HCT116 (cell line): Measurements from ENCODE around the gene ODF4.

Experiments used
- ATF3 ChIP-seq: IDR thresholded peaks from 2 replicates; pipeline ENCODE4 v1.6.1; 2012
- CBX3 ChIP-seq: IDR thresholded peaks from 2 replicates; pipeline ENCODE4 v1.6.1; 2012; ENCODE audit warnings: low read depth
- CTCF ChIP-seq, 3 experiments: fragments of 200-600 bp in 1 of 3; sonication (generic) in 1 of 3; IDR thresholded peaks in 2 of 3; conservative IDR thresholded peaks in 1 of 3; 2 replicates each; pipeline ENCODE4 v1.5.1; 2012 to 2017; ENCODE audit warnings: low read depth in 2 of 3, low read length in 2 of 3, antibody characterized with exemption in 1 of 3, borderline replicate concordance in 1 of 3, control low read depth in 1 of 3, mild to moderate bottlenecking in 1 of 3, mixed read lengths in 1 of 3, mixed run types in 1 of 3, moderate library complexity in 1 of 3; ENCODE audit not compliant: insufficient read depth in 1 of 3
- EZH2 ChIP-seq: fragments of 200-600 bp; sonication (generic); IDR thresholded peaks from 2 replicates; pipeline ENCODE4 v1.6.1; 2017; ENCODE audit warnings: antibody characterized with exemption, mixed run types
- FOSL1 ChIP-seq: IDR thresholded peaks from 2 replicates; pipeline ENCODE4 v1.6.1; 2012; ENCODE audit warnings: low read depth
- JUND ChIP-seq: IDR thresholded peaks from 2 replicates; pipeline ENCODE4 v1.6.1; 2012
- POLR2A ChIP-seq: IDR thresholded peaks from 2 replicates; pipeline ENCODE4 v1.7.0; 2011; ENCODE audit warnings: borderline replicate concordance; ENCODE audit not compliant: insufficient read depth, insufficient read length; ENCODE audit errors: extremely low read depth
- POLR2AphosphoS5 ChIP-seq: IDR thresholded peaks from 2 replicates; pipeline ENCODE4 v1.6.1; 2011; ENCODE audit warnings: mild to moderate bottlenecking, low read depth, low read length, moderate library complexity
- RAD21 ChIP-seq: IDR thresholded peaks from 2 replicates; pipeline ENCODE4 v1.6.1; 2012; ENCODE audit warnings: low read depth, mild to moderate bottlenecking

- TF ChIP-seq RAD21, result no peak
- TF ChIP-seq EZH2, result no peak
- no peak for TF ChIP-seq CTCF (IDR thresholded peaks at IDR 0.05 in 2 of 3, conservative IDR thresholded peaks at IDR 0.05 in 1 of 3; ENCODE audit: borderline replicate concordance in 1 of 3, insufficient read depth in 1 of 3, low read depth in 2 of 3, low read length in 2 of 3)
- TF ChIP-seq JUND, result no peak
- TF ChIP-seq POLR2AphosphoS5, result no peak
- no peak for TF ChIP-seq POLR2A
- TF ChIP-seq FOSL1, result no peak
- TF ChIP-seq ATF3, result no peak
- TF ChIP-seq CBX3, result no peak
These were observed 23.8 kb upstream of the ODF4 start for GRCh38 chr17:8315764-8316217.
